ENCODE data around the gene CEP152. TPM values are rescaled to one million over a fixed set of nuclear protein-coding genes. Genes with fewer than 3 reads are reported as not detected.

CEP152 gene
- total RNA-seq, 1 donor from 2014 or later: 4.2 TPM

- Histone ChIP-seq H2AFZ (ENCODE audit: low read depth, low read length) (no peak overlapping the region), H3K79me2 (ENCODE audit: insufficient read depth, low read length) (peaks cover 21% of the 10 kb centered on the region), H4K20me1 (ENCODE audit: insufficient read depth, low read length) (no peaks in the 10 kb centered on the region), H3K9me3 (ENCODE audit: insufficient read depth, low read depth, low read length) (no peaks in the 10 kb centered on the region), H3K4me3 (ENCODE audit: insufficient read depth, low read depth, low read length) (no peak overlapping the region), H3K27me3 (ENCODE audit: insufficient read depth, low read length) (no peaks in the 10 kb centered on the region), H3K27ac (ENCODE audit: low read depth, low read length) (no peak overlapping the region), H3K36me3 (ENCODE audit: insufficient read depth, low read length) (no peaks in the 10 kb centered on the region), H3K9ac (ENCODE audit: low read length) (no peak overlapping the region), H3K4me2 (ENCODE audit: low read length) (no peak overlapping the region), H3K4me1 (ENCODE audit: insufficient read depth, low read length) (peaks cover 13% of the 10 kb centered on the region)
- no peaks in the 10 kb centered on the region for H3K27me3 Mint-ChIP-seq (ENCODE audit: low read depth, unreplicated experiment)
- no peak for FAIRE-seq
- peaks cover 15% of the 10 kb centered on the region for H3K4me1 Mint-ChIP-seq (ENCODE audit: low read depth, unreplicated experiment)
- no peaks in the 10 kb centered on the region for H3K9me3 Mint-ChIP-seq (ENCODE audit: unreplicated experiment)
- no peak overlapping the region for H3K27ac Mint-ChIP-seq (ENCODE audit: unreplicated experiment)
- H3K36me3 Mint-ChIP-seq (ENCODE audit: low read depth, unreplicated experiment): no peaks in the 10 kb centered on the region
- no peak for TF ChIP-seq EZH2 (IDR thresholded peaks at IDR 0.05; ENCODE audit: insufficient read depth, low read length)
- no peak for TF ChIP-seq CTCF (IDR thresholded peaks at IDR 0.05; ENCODE audit: insufficient read depth, low read depth, low read length)
- H3K4me3 Mint-ChIP-seq (ENCODE audit: unreplicated experiment): no peak overlapping the region
- DNase-seq (ENCODE audit: low read depth): no peak
These were observed 12.6 kb downstream of the CEP152 start for GRCh38 chr15:48798319-48798718.

GRCh38 chr15:48796930-48797329, 13.9 kb downstream of the CEP152 start:
- no peak overlapping the region for H2AFZ ChIP-seq (ENCODE audit: low read depth, low read length)
- Mint-ChIP-seq H3K27ac (ENCODE audit: unreplicated experiment) (no peak overlapping the region), H3K27me3 (ENCODE audit: low read depth, unreplicated experiment) (no peaks in the 10 kb centered on the region), H3K36me3 (ENCODE audit: low read depth, unreplicated experiment) (no peaks in the 10 kb centered on the region), H3K9me3 (ENCODE audit: unreplicated experiment) (no peaks in the 10 kb centered on the region), H3K4me3 (ENCODE audit: unreplicated experiment) (no peak overlapping the region), H3K4me1 (ENCODE audit: low read depth, unreplicated experiment) (peaks cover 10% of the 10 kb centered on the region)
- H3K9ac ChIP-seq (ENCODE audit: low read length): peak overlapping the region; percentile 3
- FAIRE-seq (peak; percentile 50), DNase-seq (ENCODE audit: low read depth) (peak; percentile 81)
- no peak overlapping the region for H3K27ac ChIP-seq (ENCODE audit: low read depth, low read length)
- H3K36me3 ChIP-seq (ENCODE audit: insufficient read depth, low read length): no peaks in the 10 kb centered on the region
- H3K9me3 ChIP-seq (ENCODE audit: insufficient read depth, low read depth, low read length): no peaks in the 10 kb centered on the region
- TF ChIP-seq CTCF (IDR thresholded peaks at IDR 0.05; ENCODE audit: insufficient read depth, low read depth, low read length) (no peak), EZH2 (IDR thresholded peaks at IDR 0.05; ENCODE audit: insufficient read depth, low read length) (no peak)
- H3K4me3 ChIP-seq (ENCODE audit: insufficient read depth, low read depth, low read length): no peak overlapping the region
- H3K4me2 ChIP-seq (ENCODE audit: low read length): peak overlapping the region; percentile 2
- H3K79me2 ChIP-seq (ENCODE audit: insufficient read depth, low read length): peaks cover 17% of the 10 kb centered on the region
- no peaks in the 10 kb centered on the region for H4K20me1 ChIP-seq (ENCODE audit: insufficient read depth, low read length)
- H3K27me3 ChIP-seq (ENCODE audit: insufficient read depth, low read length): no peaks in the 10 kb centered on the region
- peaks cover 8% of the 10 kb centered on the region for H3K4me1 ChIP-seq (ENCODE audit: insufficient read depth, low read length)

GRCh38 chr15:48796521-48796920, 14.3 kb downstream of the CEP152 start:
- Mint-ChIP-seq H3K4me3 (ENCODE audit: unreplicated experiment) (no peak overlapping the region), H3K27ac (ENCODE audit: unreplicated experiment) (no peak overlapping the region), H3K9me3 (ENCODE audit: unreplicated experiment) (no peaks in the 10 kb centered on the region), H3K4me1 (ENCODE audit: low read depth, unreplicated experiment) (peaks cover 10% of the 10 kb centered on the region), H3K36me3 (ENCODE audit: low read depth, unreplicated experiment) (no peaks in the 10 kb centered on the region), H3K27me3 (ENCODE audit: low read depth, unreplicated experiment) (no peaks in the 10 kb centered on the region)
- TF ChIP-seq CTCF (IDR thresholded peaks at IDR 0.05; ENCODE audit: insufficient read depth, low read depth, low read length): no peak
- TF ChIP-seq EZH2 (IDR thresholded peaks at IDR 0.05; ENCODE audit: insufficient read depth, low read length): no peak
- Histone ChIP-seq H4K20me1 (ENCODE audit: insufficient read depth, low read length) (no peaks in the 10 kb centered on the region), H3K4me2 (ENCODE audit: low read length) (peak overlapping the region; percentile 2), H3K9me3 (ENCODE audit: insufficient read depth, low read depth, low read length) (no peaks in the 10 kb centered on the region), H3K27me3 (ENCODE audit: insufficient read depth, low read length) (no peaks in the 10 kb centered on the region), H3K27ac (ENCODE audit: low read depth, low read length) (no peak overlapping the region), H3K36me3 (ENCODE audit: insufficient read depth, low read length) (no peaks in the 10 kb centered on the region), H3K4me1 (ENCODE audit: insufficient read depth, low read length) (peaks cover 8% of the 10 kb centered on the region), H3K4me3 (ENCODE audit: insufficient read depth, low read depth, low read length) (no peak overlapping the region), H2AFZ (ENCODE audit: low read depth, low read length) (no peak overlapping the region), H3K9ac (ENCODE audit: low read length) (peak overlapping the region; percentile 3), H3K79me2 (ENCODE audit: insufficient read depth, low read length) (peaks cover 15% of the 10 kb centered on the region)
- DNase-seq (ENCODE audit: low read depth) (no peak), FAIRE-seq (peak; percentile 70)

Measured in astrocyte (in vitro differentiated cells and primary cell).